Upper lobe of right lung (tissue), 1 donor: ENCODE data around the gene PI4K2A. TPM values are rescaled to one million over a fixed set of nuclear protein-coding genes. Genes with fewer than 3 reads are reported as not detected.
A peak's percentile ranks its signal among the peaks of the same experiment; 100 is the strongest.
"Not testable (repeated sequence)": the region's sequence is repeated elsewhere in the genome, so short reads cannot be mapped to it uniquely, and the experiment has no call there.

Experiments used
- ATAC-seq: fragments of 200-7000 bp; cut with Tn5 transposase; one replicate; pipeline ENCODE4 v1.9.1; 2020; ENCODE audit warnings: mild to moderate bottlenecking, moderate library complexity
- DNase-seq: peaks from one replicate; pipeline ENCODE4 v3.0.0-alpha.2; 2020
- H3K27ac ChIP-seq: fragments of 200-600 bp; one replicate; pipeline ENCODE4 v1.8.0; 2022
- H3K27me3 ChIP-seq: fragments of 200-600 bp; one replicate; pipeline ENCODE4 v1.8.0; 2022; ENCODE audit warnings: mild to moderate bottlenecking
- H3K36me3 ChIP-seq: fragments of 200-600 bp; one replicate; pipeline ENCODE4 v1.8.0; 2022
- H3K4me1 ChIP-seq: fragments of 200-600 bp; one replicate; pipeline ENCODE4 v1.8.0; 2022
- H3K4me3 ChIP-seq: fragments of 200-600 bp; one replicate; pipeline ENCODE4 v1.8.0; 2022; ENCODE audit warnings: mild to moderate bottlenecking
- H3K9me3 ChIP-seq: fragments of 200-600 bp; one replicate; pipeline ENCODE4 v1.8.0; 2022
- intact Hi-C: fragments of 100-400 bp; cut with DNase I; formaldehyde crosslinking; loops from one replicate; pipeline ENCODE4 v1.11.0; 2022
- total RNA-seq: library from RNA; stranded (reverse); fragmentation: NEBNext Ultra II Directional; extraction: Animal tissue kit (Norgen Biotek cat#: 25700); gene quantifications from one replicate; pipeline ENCODE4 v1.2.1, GENCODE V29; 2021
- TF ChIP-seq, protein P1 (sequence below): fragments of 200-600 bp; IDR thresholded peaks from one replicate; pipeline ENCODE4 v1.8.0; 2022; ENCODE audit warnings: antibody characterized with exemption
- donor health status: DM: no; HTN: yes; CAD: no; lungs with severe emphysema.

PI4K2A gene
- total RNA-seq, 1 donor from 2014 or later, result 28.3 TPM

DNA sequence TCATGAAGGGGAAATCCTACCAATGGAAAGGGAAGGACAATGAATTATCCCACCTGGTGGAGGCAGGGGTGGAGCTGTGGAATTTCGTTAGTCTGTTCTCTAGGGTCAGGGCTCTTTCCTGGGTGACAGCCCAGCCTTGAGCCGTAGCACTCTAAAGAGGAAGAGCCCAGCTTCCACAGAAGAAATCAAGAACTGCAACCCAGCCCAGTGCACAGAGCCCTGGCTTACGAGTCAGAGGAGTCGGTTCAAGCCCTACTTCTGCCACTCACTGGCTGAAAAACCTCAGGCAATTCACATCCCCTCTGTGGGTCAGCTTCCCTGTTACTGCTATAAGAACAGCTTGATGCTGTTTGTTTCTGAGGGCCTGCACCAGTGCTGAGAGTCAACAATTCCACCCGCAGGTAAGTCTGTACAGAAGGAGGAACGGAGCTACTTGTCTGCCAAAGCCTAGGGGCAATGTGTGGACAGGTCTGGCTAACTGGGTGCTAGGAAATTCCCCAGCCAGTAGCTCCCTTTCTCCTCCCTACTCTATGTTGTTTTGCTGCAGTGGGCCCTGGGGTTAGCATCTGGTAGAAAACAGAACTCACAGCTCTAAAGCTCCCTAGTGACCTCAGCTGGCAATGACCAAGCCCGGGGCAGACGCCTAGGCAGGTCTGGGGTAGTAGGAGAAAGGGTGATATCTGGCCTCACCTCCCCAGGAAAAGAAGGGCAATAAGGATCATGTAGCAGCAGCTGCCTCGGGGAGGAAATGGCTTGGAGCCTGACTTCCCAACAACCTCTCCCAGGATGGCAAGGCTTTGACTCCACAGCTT is 43.3 kb downstream of the PI4K2A start:
- peak overlapping the region; percentile 68 for H3K4me3 ChIP-seq
- H3K27ac ChIP-seq, result peak overlapping the region; percentile 89
- DNase-seq (no peak), ATAC-seq (no peak)
- H3K27me3 ChIP-seq, result no peaks in the 10 kb centered on the region
- peaks cover 9% of the 10 kb centered on the region for H3K36me3 ChIP-seq
- no peaks in the 10 kb centered on the region for H3K9me3 ChIP-seq
- intact Hi-C loops, result no loop called here
- TF ChIP-seq, protein P1, sequence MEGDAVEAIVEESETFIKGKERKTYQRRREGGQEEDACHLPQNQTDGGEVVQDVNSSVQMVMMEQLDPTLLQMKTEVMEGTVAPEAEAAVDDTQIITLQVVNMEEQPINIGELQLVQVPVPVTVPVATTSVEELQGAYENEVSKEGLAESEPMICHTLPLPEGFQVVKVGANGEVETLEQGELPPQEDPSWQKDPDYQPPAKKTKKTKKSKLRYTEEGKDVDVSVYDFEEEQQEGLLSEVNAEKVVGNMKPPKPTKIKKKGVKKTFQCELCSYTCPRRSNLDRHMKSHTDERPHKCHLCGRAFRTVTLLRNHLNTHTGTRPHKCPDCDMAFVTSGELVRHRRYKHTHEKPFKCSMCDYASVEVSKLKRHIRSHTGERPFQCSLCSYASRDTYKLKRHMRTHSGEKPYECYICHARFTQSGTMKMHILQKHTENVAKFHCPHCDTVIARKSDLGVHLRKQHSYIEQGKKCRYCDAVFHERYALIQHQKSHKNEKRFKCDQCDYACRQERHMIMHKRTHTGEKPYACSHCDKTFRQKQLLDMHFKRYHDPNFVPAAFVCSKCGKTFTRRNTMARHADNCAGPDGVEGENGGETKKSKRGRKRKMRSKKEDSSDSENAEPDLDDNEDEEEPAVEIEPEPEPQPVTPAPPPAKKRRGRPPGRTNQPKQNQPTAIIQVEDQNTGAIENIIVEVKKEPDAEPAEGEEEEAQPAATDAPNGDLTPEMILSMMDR, result no peak
- peaks cover 52% of the 10 kb centered on the region for H3K4me1 ChIP-seq

DNA sequence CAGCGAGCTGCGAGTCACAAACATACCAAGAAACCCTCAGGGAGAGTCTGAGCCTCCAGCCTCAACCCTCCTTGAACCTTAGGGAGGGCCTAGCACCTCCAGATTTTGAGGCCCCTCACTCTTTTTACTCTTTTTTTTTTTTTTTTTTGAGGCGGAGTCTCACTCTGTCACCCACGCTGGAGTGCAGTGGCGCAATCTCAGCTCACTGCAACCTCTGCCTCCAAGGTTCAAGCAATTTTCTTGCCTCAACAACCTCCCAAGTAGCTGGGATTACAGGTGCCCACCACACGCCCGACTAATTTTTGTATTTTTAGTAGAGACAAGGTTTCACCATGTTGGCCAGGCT is 43.9 kb downstream of the PI4K2A start:
- H3K27me3 ChIP-seq, DNase-seq, intact Hi-C loops, H3K9me3 ChIP-seq, ATAC-seq, H3K36me3 ChIP-seq: not testable (repeated sequence)
- Histone ChIP-seq H3K27ac (peak overlapping the region; percentile 89), H3K4me1 (peaks cover 58% of the 10 kb centered on the region), H3K4me3 (peak overlapping the region; percentile 68)

DNA sequence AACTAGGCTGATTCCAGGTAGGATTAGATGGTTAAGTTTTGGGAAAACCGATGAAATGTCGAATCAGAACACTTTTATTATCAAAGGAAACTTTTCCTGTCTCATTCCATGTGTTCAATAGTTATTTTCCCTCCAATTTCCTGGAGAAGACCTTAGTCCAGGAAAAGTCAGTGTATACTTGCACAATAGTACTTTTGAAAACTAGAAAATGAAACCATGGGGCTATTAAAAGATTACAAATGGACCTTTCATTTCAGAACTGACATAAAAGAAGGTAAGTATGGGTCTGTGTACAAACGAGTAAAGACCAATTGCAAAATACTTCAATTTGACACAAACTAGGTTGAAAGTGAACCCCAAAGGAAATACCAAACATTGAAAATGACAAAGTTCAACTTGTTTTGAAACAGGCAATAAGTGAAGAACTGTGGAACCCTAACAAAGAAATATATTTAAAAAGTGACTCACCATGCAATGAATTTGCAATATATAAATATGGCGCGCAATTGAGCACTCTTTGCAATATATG is 44.5 kb downstream of the PI4K2A start:
- Histone ChIP-seq H3K36me3 (no peaks in the 10 kb centered on the region), H3K9me3 (no peaks in the 10 kb centered on the region), H3K27ac (peak overlapping the region; percentile 89), H3K27me3 (no peaks in the 10 kb centered on the region), H3K4me1 (peaks cover 59% of the 10 kb centered on the region), H3K4me3 (peak overlapping the region; percentile 68)
- DNase-seq (no peak), ATAC-seq (no peak)
- TF ChIP-seq, protein P1, result no peak
- intact Hi-C loops, result no loop called here

DNA sequence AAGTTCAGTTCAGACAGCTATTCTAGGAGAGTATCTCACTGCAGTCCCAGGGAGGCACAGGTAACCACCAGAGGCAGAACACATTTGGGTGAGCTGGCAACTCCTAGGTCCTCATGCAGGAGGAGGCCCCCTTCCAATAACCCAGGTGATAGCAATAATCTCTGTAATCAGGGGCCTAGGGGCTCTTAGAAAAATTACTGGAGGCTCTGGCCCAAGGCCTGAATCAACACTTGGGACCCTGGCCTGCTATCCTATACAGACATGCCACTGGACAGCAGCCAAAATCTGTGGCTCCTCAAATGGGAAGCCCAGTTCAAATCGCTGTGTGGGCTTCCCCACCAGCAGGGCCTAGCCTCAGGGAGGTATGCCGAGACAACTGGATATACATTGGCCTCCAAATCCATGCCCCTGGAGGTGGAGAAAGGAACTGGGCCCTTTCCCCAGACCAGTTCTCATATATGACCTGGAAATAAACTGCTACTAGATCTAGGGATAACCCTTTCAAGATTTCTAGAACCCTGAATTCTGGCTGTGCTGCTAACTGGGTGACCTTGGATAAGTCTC is 45.0 kb downstream of the PI4K2A start:
- intact Hi-C loops, result no loop called here
- DNase-seq (peak; percentile 67), ATAC-seq (no peak)
- Histone ChIP-seq H3K9me3 (no peaks in the 10 kb centered on the region), H3K4me1 (peaks cover 59% of the 10 kb centered on the region), H3K27me3 (no peaks in the 10 kb centered on the region), H3K27ac (peak overlapping the region; percentile 89), H3K4me3 (peak overlapping the region; percentile 68), H3K36me3 (no peaks in the 10 kb centered on the region)
- TF ChIP-seq, protein P1, result peak; percentile 31

DNA sequence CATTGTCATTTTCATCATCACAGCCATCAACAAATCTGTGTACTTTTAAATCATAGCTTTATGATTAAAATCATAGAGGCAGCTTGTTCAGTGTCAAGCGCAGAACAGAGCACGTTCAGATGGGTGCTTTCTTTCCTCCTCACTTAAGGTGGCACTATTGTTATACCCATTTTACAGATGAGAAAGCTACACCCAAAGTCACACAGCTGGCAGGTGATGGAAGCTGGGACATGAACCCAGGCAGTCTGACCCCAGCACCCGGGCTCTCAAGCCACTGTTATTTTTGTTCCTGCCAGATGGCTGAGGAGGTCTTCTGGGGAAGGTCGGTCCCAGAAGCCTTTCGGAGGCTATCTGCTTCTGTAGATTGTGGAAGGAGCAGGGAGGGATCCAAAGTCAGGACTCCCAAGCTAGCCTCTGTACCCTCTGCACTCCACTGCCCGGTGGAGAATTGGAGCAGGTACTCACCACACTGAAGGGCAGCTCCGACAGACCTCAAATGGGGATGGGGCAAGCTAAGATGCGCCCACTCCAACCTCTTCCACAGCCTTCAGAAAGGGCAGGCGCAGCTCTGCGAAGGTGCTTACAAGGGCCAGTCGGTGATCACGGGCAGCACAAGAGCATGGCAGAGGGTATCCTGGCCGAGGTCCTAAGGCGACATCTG is 46.0 kb downstream of the PI4K2A start:
- H3K9me3 ChIP-seq, result no peaks in the 10 kb centered on the region
- H3K36me3 ChIP-seq, result no peaks in the 10 kb centered on the region
- DNase-seq, result no peak
- H3K27me3 ChIP-seq, result no peaks in the 10 kb centered on the region
- peaks cover 59% of the 10 kb centered on the region for H3K4me1 ChIP-seq
- H3K27ac ChIP-seq, result peak overlapping the region; percentile 89
- TF ChIP-seq, protein P1, result no peak
- ATAC-seq, result no peak
- intact Hi-C loops, result no loop called here
- peak overlapping the region; percentile 68 for H3K4me3 ChIP-seq
